Vagina (tissue), 2 donors: ENCODE measurements around the gene ZBED1.

Experiments used
- POLR2A ChIP-seq, 2 donors: fragments of 450-650 bp; IDR thresholded peaks; one replicate each; pipeline ENCODE4 v1.6.1; 2017; ENCODE audit warnings: antibody characterized with exemption in 2 of 2, mild to moderate bottlenecking in 2 of 2, moderate library complexity in 2 of 2
- TF ChIP-seq, protein P1 (sequence below), 3 experiments: fragments of 450-650 bp in 2 of 3; fragments of 200-600 bp in 1 of 3; sonication (generic) in 1 of 3; IDR thresholded peaks; one replicate each; pipeline ENCODE4 v1.5.1; 2017 to 2019; ENCODE audit warnings: antibody characterized with exemption in 3 of 3, mild to moderate bottlenecking in 2 of 3, moderate library complexity in 2 of 3

DNA sequence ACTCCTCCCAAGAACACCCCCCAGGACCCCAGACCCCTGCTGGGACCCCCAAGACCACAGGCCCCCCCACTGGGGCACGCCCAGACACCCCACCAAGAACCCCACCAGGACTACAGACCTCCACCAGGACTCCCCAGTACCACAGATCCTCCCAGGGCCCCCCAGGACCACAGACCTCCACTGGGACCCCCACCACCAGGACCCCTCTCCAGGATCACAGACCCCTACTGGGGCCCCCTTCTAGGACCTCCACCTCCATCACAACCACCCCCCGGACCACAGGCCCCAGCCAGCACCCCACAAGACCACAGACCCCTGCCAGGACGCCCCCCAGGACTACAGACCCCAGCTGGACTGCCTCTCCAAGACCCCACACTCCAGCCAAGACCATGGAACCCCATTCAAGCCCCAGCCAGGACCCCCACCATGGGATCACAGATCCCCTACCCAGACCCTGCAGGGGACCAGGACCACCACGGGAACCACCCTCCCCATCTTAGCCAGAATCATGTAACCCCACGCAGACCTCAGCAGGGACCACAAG lies 855 bp upstream of the ZBED1 start:
- TF ChIP-seq, protein P1, sequence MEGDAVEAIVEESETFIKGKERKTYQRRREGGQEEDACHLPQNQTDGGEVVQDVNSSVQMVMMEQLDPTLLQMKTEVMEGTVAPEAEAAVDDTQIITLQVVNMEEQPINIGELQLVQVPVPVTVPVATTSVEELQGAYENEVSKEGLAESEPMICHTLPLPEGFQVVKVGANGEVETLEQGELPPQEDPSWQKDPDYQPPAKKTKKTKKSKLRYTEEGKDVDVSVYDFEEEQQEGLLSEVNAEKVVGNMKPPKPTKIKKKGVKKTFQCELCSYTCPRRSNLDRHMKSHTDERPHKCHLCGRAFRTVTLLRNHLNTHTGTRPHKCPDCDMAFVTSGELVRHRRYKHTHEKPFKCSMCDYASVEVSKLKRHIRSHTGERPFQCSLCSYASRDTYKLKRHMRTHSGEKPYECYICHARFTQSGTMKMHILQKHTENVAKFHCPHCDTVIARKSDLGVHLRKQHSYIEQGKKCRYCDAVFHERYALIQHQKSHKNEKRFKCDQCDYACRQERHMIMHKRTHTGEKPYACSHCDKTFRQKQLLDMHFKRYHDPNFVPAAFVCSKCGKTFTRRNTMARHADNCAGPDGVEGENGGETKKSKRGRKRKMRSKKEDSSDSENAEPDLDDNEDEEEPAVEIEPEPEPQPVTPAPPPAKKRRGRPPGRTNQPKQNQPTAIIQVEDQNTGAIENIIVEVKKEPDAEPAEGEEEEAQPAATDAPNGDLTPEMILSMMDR (IDR thresholded peaks at IDR 0.05) = no peak
- TF ChIP-seq POLR2A (IDR thresholded peaks at IDR 0.05) = no peak
